GM12892 (cell line): ENCODE data around the gene PPFIA3.

Source experiments
- POLR2A ChIP-seq: IDR thresholded peaks from 2 replicates; pipeline ENCODE4 v1.6.1; 2011; ENCODE audit warnings: low read depth, low read length, control low read depth
- POLR2AphosphoS5 ChIP-seq: IDR thresholded peaks from 2 replicates; pipeline ENCODE4 v1.6.1; 2011; ENCODE audit warnings: low read depth, low read length, control low read depth
- TAF1 ChIP-seq: IDR thresholded peaks from 2 replicates; pipeline ENCODE4 v1.6.1; 2011; ENCODE audit warnings: low read depth, mild to moderate bottlenecking, control low read depth, low read length, borderline replicate concordance

- no peak for TF ChIP-seq POLR2A
- no peak for TF ChIP-seq TAF1
- TF ChIP-seq POLR2AphosphoS5, result no peak
Measured at GRCh38 chr19:49186108-49186507, 66.8 kb downstream of the PPFIA3 start.
